HG03432 (cell line): ENCODE measurements around the gene SLC12A8.
A peak's percentile ranks its signal among the peaks of the same experiment; 100 is the strongest.

Experiments
- ATAC-seq: cut with Tn5 transposase; IDR thresholded peaks from one replicate; pipeline ENCODE4 v1.9.1; 2021; ENCODE audit warnings: mild to moderate bottlenecking, moderate library complexity; ENCODE audit not compliant: unreplicated experiment

SLC12A8 gene

GRCh38 chr3:125119752-125120378, 92.7 kb downstream of the SLC12A8 start:
- ATAC-seq, result peak; percentile 66

- no peak for ATAC-seq
Observed at GRCh38 chr3:125118600-125118999, 93.9 kb downstream of the SLC12A8 start.

- no peak for ATAC-seq
Observed at GRCh38 chr3:125117631-125118191, 94.8 kb downstream of the SLC12A8 start.

GRCh38 chr3:125116311-125117080, 96.1 kb downstream of the SLC12A8 start:
- ATAC-seq, result no peak

GRCh38 chr3:125115640-125116039, 96.9 kb downstream of the SLC12A8 start:
- ATAC-seq, result no peak

GRCh38 chr3:125112981-125113380, 99.6 kb downstream of the SLC12A8 start:
- no peak for ATAC-seq

- no peak for ATAC-seq
Observed at GRCh38 chr3:125110876-125111480, 101.6 kb downstream of the SLC12A8 start.

GRCh38 chr3:125110016-125110875, 102.3 kb downstream of the SLC12A8 start:
- no peak for ATAC-seq

- no peak for ATAC-seq
Observed at GRCh38 chr3:125109536-125109925, 103.0 kb downstream of the SLC12A8 start.

- ATAC-seq, result no peak
Observed at GRCh38 chr3:125108833-125109535, 103.6 kb downstream of the SLC12A8 start.

- ATAC-seq, result peak; percentile 44
Observed at GRCh38 chr3:125107861-125108567, 104.5 kb downstream of the SLC12A8 start.

- peak; percentile 7 for ATAC-seq
Observed at GRCh38 chr3:125107363-125107762, 105.2 kb downstream of the SLC12A8 start.

- ATAC-seq, result no peak
Observed at GRCh38 chr3:125105116-125105515, 107.4 kb downstream of the SLC12A8 start.

GRCh38 chr3:125104639-125105038, 107.9 kb downstream of the SLC12A8 start:
- no peak for ATAC-seq

- no peak for ATAC-seq
Observed at GRCh38 chr3:125103406-125103805, 109.1 kb downstream of the SLC12A8 start.

- ATAC-seq, result no peak
Observed at GRCh38 chr3:125102470-125102869, 110.1 kb downstream of the SLC12A8 start.

- no peak for ATAC-seq
Observed at GRCh38 chr3:125098611-125099291, 113.8 kb downstream of the SLC12A8 start.

GRCh38 chr3:125090649-125091048, 121.9 kb downstream of the SLC12A8 start:
- ATAC-seq, result no peak
